ENCODE results near the gene COA6.

GRCh38 chr1:234433563-234434285 is 60.5 kb downstream of the COA6 start:
- TF ChIP-seq ZNF567 (CRISPR knock-in tag; IDR thresholded peaks at IDR 0.05; ENCODE audit: borderline replicate concordance): no peak
- no peak for TF ChIP-seq CC2D1A (CRISPR knock-in tag; IDR thresholded peaks at IDR 0.05)
- no peak for TF ChIP-seq SATB2 (CRISPR knock-in tag; IDR thresholded peaks at IDR 0.05)
- TF ChIP-seq ZFP41 (CRISPR knock-in tag; IDR thresholded peaks at IDR 0.05; ENCODE audit: borderline replicate concordance): no peak
- no peak for TF ChIP-seq ZNF589 (CRISPR knock-in tag; conservative IDR thresholded peaks at IDR 0.05)
- TF ChIP-seq ZNF703 (CRISPR knock-in tag; IDR thresholded peaks at IDR 0.05; ENCODE audit: borderline replicate concordance): no peak
- no peak for TF ChIP-seq FOXP1 (IDR thresholded peaks at IDR 0.05)
- no peak for TF ChIP-seq FOXP1 (CRISPR knock-in tag; IDR thresholded peaks at IDR 0.05)
- TF ChIP-seq ATF4 (CRISPR knock-in tag; IDR thresholded peaks at IDR 0.05): no peak
- no peak for TF ChIP-seq ETV5 (CRISPR knock-in tag; IDR thresholded peaks at IDR 0.05; ENCODE audit: borderline replicate concordance)
- no peak for TF ChIP-seq CTCF (CRISPR knock-in tag; IDR thresholded peaks at IDR 0.05)
- no peak for TF ChIP-seq ZBTB49 (CRISPR knock-in tag; IDR thresholded peaks at IDR 0.05; ENCODE audit: borderline replicate concordance)
- TF ChIP-seq RNF219 (CRISPR knock-in tag; IDR thresholded peaks at IDR 0.05): no peak

Data from HepG2 (cell line).